Stimulated activated CD8-positive, alpha-beta memory T cell treated with anti-CD3 and anti-CD28 coated beads, Interleukin-12 subunit alpha, Interleukin-12 subunit beta, amount 100 ng/mL, for 24 hours (primary cell): ENCODE measurements around the gene SKIL.

Experiments used
- DNase-seq: peaks from one replicate; pipeline ENCODE4 v3.0.0-alpha.2; 2020; ENCODE audit errors: extremely low read depth

Gene SKIL

GRCh38 chr3:170437696-170438407 lies 80.3 kb downstream of the SKIL start:
- no peak for DNase-seq

- no peak for DNase-seq
Measured at GRCh38 chr3:170438836-170439235, 81.3 kb downstream of the SKIL start.

GRCh38 chr3:170440344-170440743 lies 82.8 kb downstream of the SKIL start:
- no peak for DNase-seq

- DNase-seq: no peak
Measured at GRCh38 chr3:170441412-170441811, 83.9 kb downstream of the SKIL start.

GRCh38 chr3:170442947-170443346 lies 85.4 kb downstream of the SKIL start:
- DNase-seq: no peak

GRCh38 chr3:170443457-170443856 lies 85.9 kb downstream of the SKIL start:
- DNase-seq: no peak
